Measurements from ENCODE around the gene PPP2R2C. TPM values are rescaled to one million over a fixed set of nuclear protein-coding genes. Genes with fewer than 3 reads are reported as not detected.

PPP2R2C gene
- total and polyA plus RNA-seq, 2 of the 4 experiments (the other 2 are of a cell fraction) = 0.03 TPM; not detected in 1

DNA sequence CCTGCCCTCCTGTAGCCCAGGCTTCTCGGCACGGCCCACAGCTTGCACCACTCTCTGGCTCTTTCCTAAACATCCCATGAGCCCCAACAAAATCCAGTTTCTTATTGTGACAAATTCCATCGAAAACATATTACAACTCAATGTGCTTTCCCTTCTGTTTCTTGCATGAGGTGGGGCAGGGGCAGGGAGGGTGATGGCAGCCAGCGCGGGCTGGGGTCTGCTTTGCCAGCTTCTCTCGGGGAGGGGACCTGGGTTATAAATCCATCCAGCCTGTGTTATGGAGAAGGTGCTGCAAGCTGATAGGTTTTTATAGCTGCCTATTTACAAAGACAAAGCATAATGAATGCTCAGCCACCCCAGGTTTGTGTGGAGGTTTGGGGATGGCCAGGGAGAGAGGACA is 21.1 kb downstream of the PPP2R2C start:
- Histone ChIP-seq H2AK5ac (ENCODE audit: low read depth, low read length) (no peak overlapping the region), H2AK9ac (replicated peaks; ENCODE audit: low read depth, low read length, poor library complexity) (no peak overlapping the region), H3K9me3 (ENCODE audit: control insufficient read depth, insufficient read depth, low read length) (no peaks in the 10 kb centered on the region), H3K18ac (ENCODE audit: low read depth, low read length) (no peak overlapping the region), H3K4ac (ENCODE audit: low read depth, low read length) (no peak overlapping the region), H4K8ac (ENCODE audit: low read depth in 2 of 2, low read length in 2 of 2) (no peak overlapping the region), H2BK15ac (ENCODE audit: low read depth, low read length) (no peak overlapping the region), H2BK5ac (ENCODE audit: low read depth, low read length, poor library complexity, severe bottlenecking) (no peak overlapping the region), H3K14ac (replicated peaks; ENCODE audit: low read depth, low read length) (no peak overlapping the region), H4K91ac (ENCODE audit: insufficient read depth, low read depth, low read length) (no peak overlapping the region), H3K4me2 (ENCODE audit: low read depth, low read length) (no peak overlapping the region), H3K27me3 (ENCODE audit: control insufficient read depth, insufficient read depth, low read length) (peaks cover 17% of the 10 kb centered on the region; the same call in 1 of the 2 replicates), H2BK20ac (ENCODE audit: low read depth, low read length) (no peak overlapping the region), H3K4me1 (ENCODE audit: control insufficient read depth, insufficient read depth, low read length) (no peaks in the 10 kb centered on the region), H4K5ac (ENCODE audit: low read depth, low read length) (no peak overlapping the region), H3K36me3 (ENCODE audit: control insufficient read depth, insufficient read depth, low read length) (no peaks in the 10 kb centered on the region), H4K20me1 (ENCODE audit: insufficient read depth, low read length) (no peaks in the 10 kb centered on the region; the same call in 1 of the 2 replicates), H2BK120ac (ENCODE audit: low read depth, low read length) (no peak overlapping the region), H3K9me1 (ENCODE audit: insufficient read depth, low read length) (no peaks in the 10 kb centered on the region), H3K79me1 (ENCODE audit: low read depth in 1 of 2, low read length in 2 of 2) (no peaks in the 10 kb centered on the region), H3K4me3 (ENCODE audit: insufficient read depth, low read depth, low read length) (no peak overlapping the region), H3K23ac (ENCODE audit: low read depth, low read length) (no peak overlapping the region), H3K56ac (ENCODE audit: extremely low read depth, insufficient read depth, low read length) (no peak overlapping the region), H3K9ac (ENCODE audit: low read depth, low read length) (no peak overlapping the region), H2AFZ (replicated peaks; ENCODE audit: low read length, poor library complexity) (no peak overlapping the region), H3K27ac (ENCODE audit: insufficient read depth, low read length) (no peak overlapping the region)
- intact Hi-C loops (cut with micrococcal nuclease) (no loop called here), dilution Hi-C loops (cut with HindIII; ENCODE audit: low sequenced_read_pairs, unreplicated experiment) (no loop called here), in situ Hi-C loops (cut with MboI; ENCODE audit: low sequenced_read_pairs) (no loop called here)
- POLR2A ChIA-PET (ENCODE audit: unreplicated experiment) = no interaction called here
- ATAC-seq (ENCODE audit: low read depth) (no peak), DNase-seq (no peak)
- no peak for TF ChIP-seq SMC3 (IDR thresholded peaks at IDR 0.05; ENCODE audit: low read depth, low read length)
- TF ChIP-seq RCOR1 (IDR thresholded peaks at IDR 0.05; ENCODE audit: insufficient replicate concordance, low read length) = no peak
- no peak for TF ChIP-seq MAZ (IDR thresholded peaks at IDR 0.05; ENCODE audit: borderline replicate concordance, low read depth, low read length)
- TF ChIP-seq BHLHE40 (IDR thresholded peaks at IDR 0.05; ENCODE audit: low read depth, low read length) = no peak
- TF ChIP-seq CEBPB (IDR thresholded peaks at IDR 0.05; ENCODE audit: low read depth, low read length) = no peak
- TF ChIP-seq, protein P1, sequence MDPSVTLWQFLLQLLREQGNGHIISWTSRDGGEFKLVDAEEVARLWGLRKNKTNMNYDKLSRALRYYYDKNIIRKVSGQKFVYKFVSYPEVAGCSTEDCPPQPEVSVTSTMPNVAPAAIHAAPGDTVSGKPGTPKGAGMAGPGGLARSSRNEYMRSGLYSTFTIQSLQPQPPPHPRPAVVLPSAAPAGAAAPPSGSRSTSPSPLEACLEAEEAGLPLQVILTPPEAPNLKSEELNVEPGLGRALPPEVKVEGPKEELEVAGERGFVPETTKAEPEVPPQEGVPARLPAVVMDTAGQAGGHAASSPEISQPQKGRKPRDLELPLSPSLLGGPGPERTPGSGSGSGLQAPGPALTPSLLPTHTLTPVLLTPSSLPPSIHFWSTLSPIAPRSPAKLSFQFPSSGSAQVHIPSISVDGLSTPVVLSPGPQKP (IDR thresholded peaks at IDR 0.05; ENCODE audit: borderline replicate concordance, low read depth, low read length) = no peak
- TF ChIP-seq FOS (IDR thresholded peaks at IDR 0.05; ENCODE audit: low read depth, low read length) = no peak
- BruUV-seq (replicated peaks) = no TSS peak
- CTCF ChIA-PET = no interaction called here
- no CpG with 5 or more reads among the region's 6 CpGs for WGBS, 2 experiments (ENCODE audit: extremely low coverage in 2 of 2, insufficient read length in 1 of 2)

Measured in IMR-90 (cell line).